GM19463 (cell line): ENCODE results near the gene DAPK3.
"Not testable (repeated sequence)": the region's sequence is repeated elsewhere in the genome, so short reads cannot be mapped to it uniquely, and the experiment has no call there.

Experiments
- ATAC-seq: cut with Tn5 transposase; IDR thresholded peaks from one replicate; pipeline ENCODE4 v1.9.1; 2021; ENCODE audit warnings: mild to moderate bottlenecking, moderate library complexity; ENCODE audit not compliant: unreplicated experiment

DAPK3 gene

GRCh38 chr19:3955688-3956087, 15.2 kb downstream of the DAPK3 start:
- no peak for ATAC-seq

- not testable (repeated sequence) for ATAC-seq
These were observed 15.6 kb downstream of the DAPK3 start for GRCh38 chr19:3955276-3955675.

GRCh38 chr19:3954107-3954506, 16.8 kb downstream of the DAPK3 start:
- ATAC-seq: no peak

GRCh38 chr19:3952755-3953276, 18.1 kb downstream of the DAPK3 start:
- ATAC-seq: not testable (repeated sequence)

GRCh38 chr19:3950871-3951861, 19.7 kb downstream of the DAPK3 start:
- ATAC-seq: no peak

- no peak for ATAC-seq
These were observed 20.7 kb downstream of the DAPK3 start for GRCh38 chr19:3949997-3950859.

GRCh38 chr19:3949294-3949693, 21.6 kb downstream of the DAPK3 start:
- no peak for ATAC-seq

GRCh38 chr19:3947316-3947933, 23.5 kb downstream of the DAPK3 start:
- not testable (repeated sequence) for ATAC-seq

- ATAC-seq: no peak
These were observed 25.1 kb downstream of the DAPK3 start for GRCh38 chr19:3945838-3946237.

- no peak for ATAC-seq
These were observed 26.7 kb downstream of the DAPK3 start for GRCh38 chr19:3944018-3944721.

GRCh38 chr19:3942790-3943409, 28.0 kb downstream of the DAPK3 start:
- no peak for ATAC-seq

GRCh38 chr19:3938300-3938950, 32.5 kb downstream of the DAPK3 start:
- ATAC-seq: not testable (repeated sequence)

GRCh38 chr19:3936506-3937442, 34.1 kb downstream of the DAPK3 start:
- ATAC-seq: no peak

- no peak for ATAC-seq
These were observed 37.7 kb downstream of the DAPK3 start, which contains the start of gene NMRK2 for GRCh38 chr19:3932931-3933810. Gene NMRK2 (plus strand): TSS chr19:3933069. CDS start chr19:3933672, 603 bp downstream.

GRCh38 chr19:3931041-3931440, 39.9 kb downstream of the DAPK3 start:
- no peak for ATAC-seq

- no peak for ATAC-seq
These were observed 47.0 kb downstream of the DAPK3 start for GRCh38 chr19:3923912-3924311.

GRCh38 chr19:3923096-3923758, 47.7 kb downstream of the DAPK3 start:
- no peak for ATAC-seq
